Measurements from ENCODE around the gene POTEH.
"Not testable (repeated sequence)": the region's sequence is repeated elsewhere in the genome, so short reads cannot be mapped to it uniquely, and the experiment has no call there.

DNA sequence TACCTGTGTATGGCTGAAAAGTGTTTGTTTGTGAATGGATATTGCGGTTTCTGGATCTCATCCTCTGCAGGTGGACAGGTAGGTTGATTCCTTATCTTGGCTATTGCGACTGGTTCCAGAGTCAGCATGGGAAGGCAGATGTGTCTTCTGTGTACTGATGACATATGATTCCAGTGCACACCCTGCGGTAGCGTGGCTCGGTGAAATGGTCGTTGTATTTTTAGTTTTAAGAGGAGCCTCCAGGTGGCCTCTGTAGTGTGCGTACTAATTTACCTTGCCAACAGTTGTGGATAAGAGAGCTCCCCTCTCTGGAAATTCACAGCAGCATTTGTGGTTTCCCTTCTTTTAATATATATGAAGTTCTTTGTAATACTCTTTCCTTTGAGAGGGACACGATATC, 10.1 kb upstream of the POTEH start:
- not testable (repeated sequence) for TF ChIP-seq SRF (IDR thresholded peaks at IDR 0.05; ENCODE audit: low read depth); CTCF (IDR thresholded peaks at IDR 0.05 in 2 of 3, conservative IDR thresholded peaks at IDR 0.05 in 1 of 3; ENCODE audit: borderline replicate concordance in 1 of 3, insufficient read depth in 1 of 3, low read depth in 2 of 3, low read length in 2 of 3); POLR2A (IDR thresholded peaks at IDR 0.05; ENCODE audit: borderline replicate concordance, extremely low read depth, insufficient read depth, insufficient read length); RAD21 (IDR thresholded peaks at IDR 0.05; ENCODE audit: low read depth); EZH2 (IDR thresholded peaks at IDR 0.05); EZH2phosphoT487 (IDR thresholded peaks at IDR 0.05; ENCODE audit: borderline replicate concordance); REST (IDR thresholded peaks at IDR 0.05; ENCODE audit: low read depth); SP1 (IDR thresholded peaks at IDR 0.05; ENCODE audit: low read depth); POLR2AphosphoS5 (IDR thresholded peaks at IDR 0.05; ENCODE audit: low read depth, low read length); JUND (IDR thresholded peaks at IDR 0.05); EGR1 (IDR thresholded peaks at IDR 0.05; ENCODE audit: low read depth)
- TF ChIP-seq, protein P1, sequence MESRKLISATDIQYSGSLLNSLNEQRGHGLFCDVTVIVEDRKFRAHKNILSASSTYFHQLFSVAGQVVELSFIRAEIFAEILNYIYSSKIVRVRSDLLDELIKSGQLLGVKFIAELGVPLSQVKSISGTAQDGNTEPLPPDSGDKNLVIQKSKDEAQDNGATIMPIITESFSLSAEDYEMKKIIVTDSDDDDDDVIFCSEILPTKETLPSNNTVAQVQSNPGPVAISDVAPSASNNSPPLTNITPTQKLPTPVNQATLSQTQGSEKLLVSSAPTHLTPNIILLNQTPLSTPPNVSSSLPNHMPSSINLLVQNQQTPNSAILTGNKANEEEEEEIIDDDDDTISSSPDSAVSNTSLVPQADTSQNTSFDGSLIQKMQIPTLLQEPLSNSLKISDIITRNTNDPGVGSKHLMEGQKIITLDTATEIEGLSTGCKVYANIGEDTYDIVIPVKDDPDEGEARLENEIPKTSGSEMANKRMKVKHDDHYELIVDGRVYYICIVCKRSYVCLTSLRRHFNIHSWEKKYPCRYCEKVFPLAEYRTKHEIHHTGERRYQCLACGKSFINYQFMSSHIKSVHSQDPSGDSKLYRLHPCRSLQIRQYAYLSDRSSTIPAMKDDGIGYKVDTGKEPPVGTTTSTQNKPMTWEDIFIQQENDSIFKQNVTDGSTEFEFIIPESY (IDR thresholded peaks at IDR 0.05; ENCODE audit: extremely low read depth, insufficient replicate concordance, low read length) = not testable (repeated sequence)

All from HCT116 (cell line).